Fibroblast of lung (primary cell): ENCODE data around the gene CYP51A1. TPM values are rescaled to one million over a fixed set of nuclear protein-coding genes. Genes with fewer than 3 reads are reported as not detected.
"Not testable (repeated sequence)": the region's sequence is repeated elsewhere in the genome, so short reads cannot be mapped to it uniquely, and the experiment has no call there.

Experiments used
- DNase-seq, 2 donors: peaks; one replicate each; pipeline versions ENCODE4 v3.0.0 to v3.0.0-alpha.2; 2010; ENCODE audit warnings: low read depth in 2 of 2
- H2AFZ ChIP-seq: 2 replicates; pipeline ENCODE4 v1.5.1; 2012; ENCODE audit warnings: low read length, control low read depth, inconsistent platforms
- H3K27ac ChIP-seq: 2 replicates; pipeline ENCODE4 v1.5.1; 2011; ENCODE audit warnings: low read length, control low read depth; ENCODE audit not compliant: insufficient read depth
- H3K27me3 ChIP-seq: 2 replicates; pipeline ENCODE4 v1.5.1; 2011; ENCODE audit warnings: mild to moderate bottlenecking, low read length; ENCODE audit not compliant: control insufficient read depth, insufficient read depth
- H3K36me3 ChIP-seq: 2 replicates; pipeline ENCODE4 v1.5.1; 2011; ENCODE audit warnings: low read length; ENCODE audit not compliant: control insufficient read depth, insufficient read depth
- H3K4me1 ChIP-seq: 2 replicates; pipeline ENCODE4 v1.5.1; 2011; ENCODE audit warnings: low read length; ENCODE audit not compliant: control insufficient read depth, insufficient read depth; ENCODE audit errors: extremely low read depth
- H3K4me2 ChIP-seq: 2 replicates; pipeline ENCODE4 v1.5.1; 2011; ENCODE audit warnings: low read length, control low read depth; ENCODE audit not compliant: insufficient read depth; ENCODE audit errors: extremely low read depth
- H3K4me3 ChIP-seq, 4 experiments: fragments of 200-600 bp in 1 of 4; sonication (generic) in 1 of 4; replicated peaks in 1 of 4; 2 replicates each; pipeline ENCODE4 v1.5.1; 2011 to 2016; ENCODE audit warnings: low read length in 4 of 4, low read depth in 3 of 4, mild to moderate bottlenecking in 3 of 4, control low read depth in 2 of 4, inconsistent platforms in 1 of 4, mixed read lengths in 1 of 4; ENCODE audit not compliant: insufficient read depth in 1 of 4; ENCODE audit errors: control extremely low read depth in 1 of 4
- H3K79me2 ChIP-seq: 2 replicates; pipeline ENCODE4 v1.5.1; 2012; ENCODE audit warnings: mild to moderate bottlenecking, low read length, inconsistent platforms; ENCODE audit not compliant: control insufficient read depth, insufficient read depth
- H3K9ac ChIP-seq: 2 replicates; pipeline ENCODE4 v1.5.1; 2011; ENCODE audit warnings: mild to moderate bottlenecking, low read length, control low read depth; ENCODE audit not compliant: insufficient read depth
- H3K9me3 ChIP-seq: 2 replicates; pipeline ENCODE4 v1.5.1; 2012; ENCODE audit warnings: low read depth, low read length; ENCODE audit not compliant: control insufficient read depth, insufficient read depth
- H4K20me1 ChIP-seq: 2 replicates; pipeline ENCODE4 v1.5.1; 2011; ENCODE audit warnings: low read length; ENCODE audit not compliant: control insufficient read depth, insufficient read depth; ENCODE audit errors: extremely low read depth
- EZH2 ChIP-seq: IDR thresholded peaks from 2 replicates; pipeline ENCODE4 v1.5.1; 2012; ENCODE audit warnings: low read length, control low read depth, mild to moderate bottlenecking; ENCODE audit errors: missing control alignments
- polyA plus RNA-seq, 2 donors: library from polyadenylated mRNA; depleted of rRNA in 1 of 2; stranded (reverse) in 1 of 2; unstranded in 1 of 2; fragments of >200 nt; gene quantifications; 2 replicates each; pipeline ENCODE4 v1.2.1, GENCODE V29; 2011 to 2012; ENCODE audit warnings: missing spikeins in 1 of 2
- total RNA-seq: library from RNA; depleted of rRNA; stranded (reverse); fragments of >200 nt; gene quantifications from 2 replicates; pipeline ENCODE4 v1.2.1, GENCODE V29; 2014
- TF ChIP-seq, protein P1 (sequence below), 2 donors: IDR thresholded peaks in 1 of 2; conservative IDR thresholded peaks in 1 of 2; 1 replicate in 1 of 2; 2 replicates in 1 of 2; pipeline ENCODE4 v1.5.1; 2011 to 2012; ENCODE audit warnings: low read length in 2 of 2, control low read depth in 1 of 2, inconsistent platforms in 1 of 2, low read depth in 1 of 2, mild to moderate bottlenecking in 1 of 2

The CYP51A1 gene
- total and polyA plus RNA-seq, 2 donors (not counting 1 experiment from before 2014, with no cell fraction given): 50.0 to 784 TPM

DNA sequence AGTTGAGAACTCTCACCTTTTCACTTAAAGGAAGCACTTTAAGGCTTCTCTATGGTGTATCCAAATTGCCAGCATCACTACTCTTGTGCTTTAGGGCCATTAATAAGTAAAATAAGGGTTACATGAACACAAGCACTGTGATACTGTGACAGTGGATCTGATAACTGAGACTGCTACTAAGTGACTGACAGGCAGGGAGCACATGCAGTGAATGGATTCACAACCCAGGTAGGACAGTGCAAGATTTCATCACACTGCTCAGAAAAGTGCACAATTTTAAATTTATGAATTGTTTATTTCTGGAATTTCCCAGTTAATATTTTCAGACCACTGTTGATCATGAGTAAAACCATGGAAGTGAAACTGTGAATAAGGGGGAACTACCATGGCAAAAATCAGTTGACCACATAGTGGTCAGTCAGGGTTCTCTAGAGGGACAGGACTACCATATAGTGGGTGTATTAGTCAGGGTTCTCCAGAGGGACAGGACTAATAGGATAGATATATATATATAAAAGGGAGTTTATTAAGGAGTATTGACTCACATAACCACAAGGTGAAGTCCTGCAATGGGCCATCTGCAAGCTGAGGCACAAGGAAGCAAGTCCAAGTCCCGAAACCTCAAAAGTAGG, 20.9 kb upstream of the CYP51A1 start:
- Histone ChIP-seq H4K20me1 (no peaks in the 10 kb centered on the region), H3K4me2 (no peak overlapping the region), H3K36me3 (no peaks in the 10 kb centered on the region), H3K27me3 (no peaks in the 10 kb centered on the region), H3K9ac (no peak overlapping the region), H3K4me1 (peaks cover 2% of the 10 kb centered on the region), H3K9me3 (no peaks in the 10 kb centered on the region), H2AFZ (no peak overlapping the region), H3K79me2 (no peaks in the 10 kb centered on the region), H3K4me3 (no peak overlapping the region), H3K27ac (no peak overlapping the region)
- TF ChIP-seq, protein P1, sequence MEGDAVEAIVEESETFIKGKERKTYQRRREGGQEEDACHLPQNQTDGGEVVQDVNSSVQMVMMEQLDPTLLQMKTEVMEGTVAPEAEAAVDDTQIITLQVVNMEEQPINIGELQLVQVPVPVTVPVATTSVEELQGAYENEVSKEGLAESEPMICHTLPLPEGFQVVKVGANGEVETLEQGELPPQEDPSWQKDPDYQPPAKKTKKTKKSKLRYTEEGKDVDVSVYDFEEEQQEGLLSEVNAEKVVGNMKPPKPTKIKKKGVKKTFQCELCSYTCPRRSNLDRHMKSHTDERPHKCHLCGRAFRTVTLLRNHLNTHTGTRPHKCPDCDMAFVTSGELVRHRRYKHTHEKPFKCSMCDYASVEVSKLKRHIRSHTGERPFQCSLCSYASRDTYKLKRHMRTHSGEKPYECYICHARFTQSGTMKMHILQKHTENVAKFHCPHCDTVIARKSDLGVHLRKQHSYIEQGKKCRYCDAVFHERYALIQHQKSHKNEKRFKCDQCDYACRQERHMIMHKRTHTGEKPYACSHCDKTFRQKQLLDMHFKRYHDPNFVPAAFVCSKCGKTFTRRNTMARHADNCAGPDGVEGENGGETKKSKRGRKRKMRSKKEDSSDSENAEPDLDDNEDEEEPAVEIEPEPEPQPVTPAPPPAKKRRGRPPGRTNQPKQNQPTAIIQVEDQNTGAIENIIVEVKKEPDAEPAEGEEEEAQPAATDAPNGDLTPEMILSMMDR (conservative IDR thresholded peaks at IDR 0.05 in 1 of 2, IDR thresholded peaks at IDR 0.05 in 1 of 2; ENCODE audit: low read depth in 1 of 2, low read length in 2 of 2): no peak
- no peak for TF ChIP-seq EZH2
- peak in 1 of 2 donors; percentile 11 for DNase-seq

DNA sequence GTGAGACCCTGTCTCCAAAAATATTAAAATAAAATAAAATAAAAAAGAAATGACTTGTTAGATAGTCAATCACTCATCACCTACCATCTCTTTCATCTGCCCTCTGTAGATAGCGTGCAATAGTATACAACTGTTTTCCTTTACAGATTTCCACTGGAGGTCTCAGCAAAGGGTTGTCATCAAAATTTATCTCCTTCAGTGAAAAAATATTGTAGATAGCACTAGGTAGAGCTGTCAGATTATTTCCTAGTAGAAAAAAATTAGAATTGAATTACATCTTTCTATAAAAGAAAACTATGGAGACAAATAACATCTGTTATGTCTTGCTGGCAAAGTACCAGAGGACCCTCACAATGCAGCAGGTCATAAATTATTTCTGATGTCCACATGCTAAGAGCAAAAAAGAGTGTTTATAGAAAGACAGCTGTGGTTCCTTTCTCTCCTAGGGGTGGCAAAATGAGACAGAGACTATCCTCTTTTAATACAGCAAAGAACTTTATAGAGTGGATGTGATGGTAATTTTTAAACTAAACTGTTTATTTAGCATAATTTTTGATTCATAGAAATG, 16.3 kb upstream of the CYP51A1 start:
- H2AFZ ChIP-seq: no peak overlapping the region
- no peak for TF ChIP-seq EZH2
- TF ChIP-seq, protein P1 (conservative IDR thresholded peaks at IDR 0.05 in 1 of 2, IDR thresholded peaks at IDR 0.05 in 1 of 2; ENCODE audit: low read depth in 1 of 2, low read length in 2 of 2): no peak
- H3K4me2 ChIP-seq: no peak overlapping the region
- no peak overlapping the region for H3K27ac ChIP-seq
- no peak overlapping the region for H3K9ac ChIP-seq
- no peaks in the 10 kb centered on the region for H3K9me3 ChIP-seq
- H3K4me1 ChIP-seq: no peaks in the 10 kb centered on the region
- H3K4me3 ChIP-seq: no peak overlapping the region
- H3K27me3 ChIP-seq: no peaks in the 10 kb centered on the region
- no peak for DNase-seq
- H3K36me3 ChIP-seq: no peaks in the 10 kb centered on the region
- no peaks in the 10 kb centered on the region for H4K20me1 ChIP-seq
- H3K79me2 ChIP-seq: no peaks in the 10 kb centered on the region

DNA sequence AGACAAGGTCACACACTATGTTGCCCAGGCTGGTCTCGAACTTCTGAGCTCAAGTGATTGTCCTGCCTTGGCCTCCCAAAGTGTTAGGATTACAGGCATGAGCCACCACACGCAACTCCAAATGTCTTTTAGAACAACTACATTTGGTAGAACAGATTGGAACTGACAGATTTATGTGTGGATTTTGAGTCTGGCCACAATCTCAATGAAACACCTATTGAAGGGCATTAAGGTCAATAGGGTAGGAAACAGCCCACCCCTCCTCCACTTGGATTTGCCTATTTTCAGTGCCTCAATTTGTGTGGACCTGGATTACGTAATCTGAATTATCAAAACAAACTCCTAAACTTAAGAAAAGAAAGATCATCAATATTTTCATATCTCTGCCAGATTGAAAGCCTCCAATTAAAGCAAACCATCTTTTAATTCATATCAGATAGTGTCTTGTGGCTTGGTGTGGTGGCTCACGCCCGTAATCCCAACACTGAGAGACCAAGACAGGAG, 15.5 kb upstream of the CYP51A1 start:
- Histone ChIP-seq H3K9ac (no peak overlapping the region), H4K20me1 (no peaks in the 10 kb centered on the region), H3K4me2 (no peak overlapping the region), H3K4me3 (no peak overlapping the region), H3K27me3 (no peaks in the 10 kb centered on the region), H3K9me3 (no peaks in the 10 kb centered on the region), H3K36me3 (no peaks in the 10 kb centered on the region), H3K79me2 (no peaks in the 10 kb centered on the region), H3K27ac (no peak overlapping the region), H3K4me1 (no peaks in the 10 kb centered on the region), H2AFZ (no peak overlapping the region)
- TF ChIP-seq, protein P1 (conservative IDR thresholded peaks at IDR 0.05 in 1 of 2, IDR thresholded peaks at IDR 0.05 in 1 of 2; ENCODE audit: low read depth in 1 of 2, low read length in 2 of 2): no peak
- TF ChIP-seq EZH2: no peak
- DNase-seq: no peak

DNA sequence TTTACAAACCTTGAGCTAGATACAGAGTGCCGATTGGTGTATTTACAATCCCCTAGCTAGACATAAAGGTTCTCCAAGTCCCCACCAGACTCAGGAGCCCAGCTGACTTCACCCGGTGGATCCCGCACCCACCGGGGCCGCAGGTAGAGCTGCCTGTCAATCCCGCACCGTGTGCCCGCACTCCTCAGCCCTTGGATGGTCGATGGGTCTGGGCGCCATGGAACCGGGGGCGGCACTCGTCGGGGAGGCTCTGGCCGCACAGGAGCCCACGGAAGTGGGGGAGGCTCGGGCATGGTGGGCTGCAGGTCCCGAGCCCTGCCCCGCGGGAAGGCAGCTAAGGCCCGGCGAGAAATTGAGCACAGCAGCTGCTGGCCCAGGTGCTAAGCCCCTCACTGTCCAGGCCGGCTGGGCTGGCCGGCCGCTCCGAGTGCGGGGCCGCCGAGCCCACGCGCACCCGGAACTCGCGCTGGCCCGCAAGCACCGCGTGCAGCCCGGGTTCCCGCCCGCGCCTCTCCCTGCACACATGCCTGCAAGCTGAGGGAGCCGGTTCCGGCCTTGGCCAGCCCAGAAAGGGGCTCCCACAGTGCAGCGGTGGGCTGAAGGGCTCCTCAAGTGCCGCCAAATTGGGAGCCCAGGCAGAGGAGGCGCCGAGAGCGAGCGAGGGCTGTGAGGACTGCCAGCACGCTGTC, 9.1 kb upstream of the CYP51A1 start:
- not testable (repeated sequence) for H3K36me3 ChIP-seq, H4K20me1 ChIP-seq, H2AFZ ChIP-seq, H3K79me2 ChIP-seq, H3K4me2 ChIP-seq, H3K27me3 ChIP-seq, DNase-seq, H3K9me3 ChIP-seq, H3K4me1 ChIP-seq, H3K27ac ChIP-seq, H3K4me3 ChIP-seq, H3K9ac ChIP-seq
